Central memory CD8-positive, alpha-beta T cell (primary cell): ENCODE measurements around the gene PNLDC1.
A peak's percentile ranks its signal among the peaks of the same experiment; 100 is the strongest.

ENCODE experiments used
- ATAC-seq: fragments of 150-1000 bp; cut with Tn5 transposase; replicated peaks from 2 replicates; pipeline ENCODE4 v1.10.0; 2022; ENCODE audit warnings: mild to moderate bottlenecking, moderate FRiP score, moderate number of reproducible peaks; ENCODE audit not compliant: poor library complexity, severe bottlenecking; ENCODE audit errors: extremely low read depth
- DNase-seq, 2 donors: peaks; one replicate each; pipeline ENCODE4 v3.0.0; 2021; ENCODE audit warnings: low spot score in 2 of 2
- H3K27ac Mint-ChIP-seq: one replicate; pipeline ENCODE4 v1.8.0; 2022; ENCODE audit warnings: low read depth, mild to moderate bottlenecking, moderate library complexity, mixed read lengths
- H3K27me3 Mint-ChIP-seq: one replicate; pipeline ENCODE4 v1.8.0; 2022; ENCODE audit warnings: mixed read lengths
- H3K36me3 Mint-ChIP-seq: one replicate; pipeline ENCODE4 v1.8.0; 2022; ENCODE audit warnings: mild to moderate bottlenecking, moderate library complexity, mixed read lengths; ENCODE audit not compliant: insufficient read depth
- H3K4me1 Mint-ChIP-seq: one replicate; pipeline ENCODE4 v1.8.0; 2022; ENCODE audit warnings: mixed read lengths
- H3K4me3 Mint-ChIP-seq: one replicate; pipeline ENCODE4 v1.8.0; 2022; ENCODE audit warnings: mild to moderate bottlenecking, moderate library complexity, mixed read lengths
- H3K9me3 Mint-ChIP-seq: one replicate; pipeline ENCODE4 v1.8.0; 2022; ENCODE audit warnings: mixed read lengths

PNLDC1 gene, protein sequence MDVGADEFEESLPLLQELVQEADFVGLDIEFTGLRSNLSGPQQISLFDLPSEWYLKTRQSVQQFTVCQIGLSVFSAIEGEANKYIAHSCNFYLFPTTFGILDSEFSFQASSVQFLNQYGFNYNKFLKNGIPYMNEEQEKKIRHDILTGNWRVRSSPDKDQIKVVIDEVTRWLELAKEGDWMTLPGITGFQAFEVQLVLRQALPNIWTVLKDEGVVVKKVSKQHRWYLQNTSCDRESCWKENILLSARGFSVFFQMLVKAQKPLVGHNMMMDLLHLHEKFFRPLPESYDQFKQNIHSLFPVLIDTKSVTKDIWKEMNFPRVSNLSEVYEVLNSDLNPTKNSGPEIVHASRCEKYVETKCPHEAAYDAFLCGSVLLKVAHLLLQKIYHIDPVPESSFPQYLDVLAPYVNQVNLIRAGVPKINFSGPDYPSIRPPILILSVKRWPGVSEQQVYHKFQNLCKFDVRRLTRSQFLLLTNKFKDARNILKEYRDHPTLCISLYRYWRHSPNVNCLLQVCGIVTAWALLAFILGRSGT

GRCh38 chr6:159800141-159800865, at the start of gene PNLDC1:
Gene PNLDC1, plus strand, starts transcription at chr6:159800276. Its CDS starts 32 bp downstream, at chr6:159800308.
- H3K27me3 Mint-ChIP-seq = no peaks in the 10 kb centered on the region
- peak within 1 kb of the TSS; percentile 59 for H3K27ac Mint-ChIP-seq
- ATAC-seq (no peak), DNase-seq (no peak)
- H3K9me3 Mint-ChIP-seq = no peaks in the 10 kb centered on the region
- H3K36me3 Mint-ChIP-seq = peaks cover 30% of the 10 kb centered on the region
- peaks cover 12% of the 10 kb centered on the region for H3K4me1 Mint-ChIP-seq
- H3K4me3 Mint-ChIP-seq = no peak within 1 kb of the TSS

DNA sequence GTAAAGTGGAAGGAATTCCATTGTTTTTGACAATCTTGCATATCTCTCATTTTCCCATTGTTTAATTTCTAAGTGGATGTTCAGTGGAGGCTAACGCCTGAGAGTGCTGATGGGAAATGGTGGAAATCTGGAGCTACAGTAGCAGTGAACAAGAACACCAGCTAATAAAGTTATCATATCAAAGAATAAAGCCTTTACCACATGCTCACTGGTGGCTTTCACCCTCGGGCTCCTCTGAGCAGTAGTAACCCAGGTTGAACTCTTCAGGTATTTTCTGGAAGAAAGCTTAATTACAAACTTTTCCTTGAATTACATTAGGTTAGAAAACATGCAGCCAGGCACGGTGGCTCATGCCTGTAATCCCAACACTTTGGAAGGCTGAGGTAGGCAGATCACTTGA, 48.6 kb upstream of the PNLDC1 start:
- no peak overlapping the region for H3K4me3 Mint-ChIP-seq
- peaks cover 75% of the 10 kb centered on the region for H3K36me3 Mint-ChIP-seq
- no peaks in the 10 kb centered on the region for H3K4me1 Mint-ChIP-seq
- DNase-seq = no peak
- no peak for ATAC-seq
- no peaks in the 10 kb centered on the region for H3K27me3 Mint-ChIP-seq
- H3K27ac Mint-ChIP-seq = peak overlapping the region; percentile 13
- H3K9me3 Mint-ChIP-seq = no peaks in the 10 kb centered on the region

- Mint-ChIP-seq H3K36me3 (peaks cover 80% of the 10 kb centered on the region), H3K9me3 (no peaks in the 10 kb centered on the region), H3K27me3 (no peaks in the 10 kb centered on the region), H3K4me3 (no peak overlapping the region), H3K27ac (no peak overlapping the region), H3K4me1 (peaks cover 1% of the 10 kb centered on the region)
- ATAC-seq = no peak
- DNase-seq = no peak
These were observed 46.8 kb upstream of the PNLDC1 start for GRCh38 chr6:159753081-159753872.

DNA sequence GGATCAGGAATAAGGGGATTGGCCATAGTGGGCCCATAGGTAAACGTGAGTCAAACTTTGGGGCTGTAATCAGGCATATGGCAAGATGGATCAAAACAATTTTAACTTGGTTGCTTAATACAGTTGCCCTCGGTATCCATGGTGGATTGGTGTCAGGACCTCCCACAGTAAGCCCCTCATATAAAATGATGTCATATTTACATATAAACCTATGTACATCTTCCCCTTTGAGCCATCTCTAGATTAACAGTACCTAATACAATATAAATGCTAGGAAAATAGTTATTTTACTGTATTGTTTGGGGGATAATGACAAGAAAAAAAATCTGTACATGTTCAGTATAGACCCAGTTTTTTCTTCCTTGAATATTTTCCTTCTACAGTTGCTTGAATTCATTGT, 45.7 kb upstream of the PNLDC1 start:
- ATAC-seq (no peak), DNase-seq (no peak)
- H3K27me3 Mint-ChIP-seq = no peaks in the 10 kb centered on the region
- peaks cover 71% of the 10 kb centered on the region for H3K36me3 Mint-ChIP-seq
- no peaks in the 10 kb centered on the region for H3K9me3 Mint-ChIP-seq
- H3K27ac Mint-ChIP-seq = no peak overlapping the region
- H3K4me3 Mint-ChIP-seq = no peak overlapping the region
- peaks cover 6% of the 10 kb centered on the region for H3K4me1 Mint-ChIP-seq

GRCh38 chr6:159754959-159755914, 44.8 kb upstream of the PNLDC1 start:
- no peak overlapping the region for H3K27ac Mint-ChIP-seq
- DNase-seq = no peak
- H3K4me3 Mint-ChIP-seq = no peak overlapping the region
- no peaks in the 10 kb centered on the region for H3K27me3 Mint-ChIP-seq
- peak; percentile 19 for ATAC-seq
- peaks cover 65% of the 10 kb centered on the region for H3K36me3 Mint-ChIP-seq
- no peaks in the 10 kb centered on the region for H3K9me3 Mint-ChIP-seq
- H3K4me1 Mint-ChIP-seq = peaks cover 11% of the 10 kb centered on the region

GRCh38 chr6:159756508-159756907, 43.6 kb upstream of the PNLDC1 start:
- Mint-ChIP-seq H3K27ac (no peak overlapping the region), H3K4me3 (no peak overlapping the region), H3K4me1 (peaks cover 23% of the 10 kb centered on the region), H3K9me3 (no peaks in the 10 kb centered on the region), H3K36me3 (peaks cover 61% of the 10 kb centered on the region), H3K27me3 (no peaks in the 10 kb centered on the region)
- ATAC-seq = no peak
- DNase-seq = no peak

- Mint-ChIP-seq H3K4me3 (no peak overlapping the region), H3K9me3 (no peaks in the 10 kb centered on the region), H3K27me3 (no peaks in the 10 kb centered on the region), H3K4me1 (peaks cover 34% of the 10 kb centered on the region), H3K27ac (peak overlapping the region; percentile 53), H3K36me3 (peaks cover 59% of the 10 kb centered on the region)
- ATAC-seq (no peak), DNase-seq (no peak)
These were observed 41.8 kb upstream of the PNLDC1 start for GRCh38 chr6:159758031-159759001.

DNA sequence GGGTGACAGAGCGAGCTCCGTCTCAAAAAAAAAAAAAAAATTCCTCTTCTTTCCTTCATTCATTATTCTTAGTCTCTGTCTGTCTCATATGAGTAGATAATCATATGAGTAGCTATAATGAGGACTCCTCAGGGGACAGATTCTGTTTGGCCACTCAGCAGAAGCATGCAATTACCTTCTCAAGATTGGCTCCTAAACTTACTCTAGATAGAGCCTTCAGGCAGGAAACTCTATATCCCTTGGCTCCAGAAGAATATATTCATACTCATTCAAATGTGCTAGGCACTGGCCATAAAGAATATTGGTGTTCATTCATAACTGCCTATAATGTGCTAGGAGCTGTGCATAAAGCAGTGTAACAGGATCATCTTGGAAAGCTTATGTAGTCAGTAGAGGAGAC, 40.4 kb upstream of the PNLDC1 start:
- no peak for ATAC-seq
- Mint-ChIP-seq H3K9me3 (no peaks in the 10 kb centered on the region), H3K36me3 (peaks cover 51% of the 10 kb centered on the region), H3K4me1 (peaks cover 34% of the 10 kb centered on the region), H3K27ac (peak overlapping the region; percentile 96), H3K4me3 (peak overlapping the region; percentile 12), H3K27me3 (no peaks in the 10 kb centered on the region)
- no peak for DNase-seq

- H3K27me3 Mint-ChIP-seq = no peaks in the 10 kb centered on the region
- peaks cover 42% of the 10 kb centered on the region for H3K36me3 Mint-ChIP-seq
- no peak for ATAC-seq
- DNase-seq = no peak
- peak overlapping the region; percentile 84 for H3K4me3 Mint-ChIP-seq
- H3K27ac Mint-ChIP-seq = peak overlapping the region; percentile 96
- peaks cover 34% of the 10 kb centered on the region for H3K4me1 Mint-ChIP-seq
- H3K9me3 Mint-ChIP-seq = no peaks in the 10 kb centered on the region
These were observed 39.4 kb upstream of the PNLDC1 start for GRCh38 chr6:159760602-159761057.

DNA sequence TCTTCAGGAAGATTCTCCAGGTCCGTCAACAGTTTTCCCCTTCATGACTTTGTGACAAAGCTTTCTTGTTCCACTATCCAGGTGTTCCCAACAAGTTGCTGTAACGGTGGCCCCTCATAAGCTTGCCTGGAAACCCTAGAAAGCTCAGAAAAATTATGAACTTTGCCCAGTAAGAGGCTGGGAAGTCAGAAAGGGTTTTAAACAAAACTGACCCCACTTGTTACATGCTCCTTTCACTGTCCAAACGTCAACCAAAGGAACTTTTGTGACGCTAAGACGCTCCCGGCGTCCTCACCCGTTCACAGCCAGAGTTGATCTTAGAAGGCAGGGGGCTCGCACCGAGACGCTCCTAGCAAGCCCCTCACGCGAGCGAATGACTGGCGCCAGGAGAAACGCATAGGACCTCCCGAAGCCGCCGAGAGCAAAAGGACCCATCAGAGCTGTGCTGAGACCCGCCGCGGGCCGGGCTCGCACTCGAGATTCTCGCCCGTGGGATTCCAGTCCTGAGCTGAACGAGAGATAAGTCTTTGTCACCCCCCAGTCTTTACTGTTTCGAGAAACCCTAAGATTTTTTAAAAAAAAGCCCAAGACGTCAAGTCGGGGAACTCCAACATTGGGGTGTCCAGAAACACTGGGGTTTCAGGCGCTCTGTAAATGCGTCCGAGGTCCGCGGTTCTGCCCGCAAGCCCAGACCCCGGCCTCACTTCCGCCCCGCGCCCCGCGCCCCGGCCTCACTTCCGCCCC, 38.8 kb upstream of the PNLDC1 start:
- H3K27ac Mint-ChIP-seq = peak overlapping the region; percentile 96

More for the DNA sequence above, 38.8 kb upstream of the PNLDC1 start:
- peaks cover 34% of the 10 kb centered on the region for H3K4me1 Mint-ChIP-seq
- no peaks in the 10 kb centered on the region for H3K9me3 Mint-ChIP-seq
- no peak for DNase-seq
- H3K4me3 Mint-ChIP-seq = peak overlapping the region; percentile 84
- no peak for ATAC-seq
- peaks cover 35% of the 10 kb centered on the region for H3K36me3 Mint-ChIP-seq
- no peaks in the 10 kb centered on the region for H3K27me3 Mint-ChIP-seq
